K562 (cell line): Measurements from ENCODE around the gene PPP2R1A. TPM values are rescaled to one million over a fixed set of nuclear protein-coding genes. Genes with fewer than 3 reads are reported as not detected.

ENCODE experiments used
- EGR1 ChIP-seq: fragments of 450-650 bp; conservative IDR thresholded peaks from 2 replicates; pipeline ENCODE4 v1.6.1; 2017; ENCODE audit warnings: mild to moderate bottlenecking
- ELF2 ChIP-seq: fragments of 250-450 bp; sonication (Bioruptor Pico); IDR thresholded peaks from 2 replicates; pipeline ENCODE4 v1.5.0; 2021; ENCODE audit warnings: mild to moderate bottlenecking
- EP400 ChIP-seq: fragments of 450-650 bp; IDR thresholded peaks from 2 replicates; pipeline ENCODE4 v1.6.1; 2017; ENCODE audit warnings: antibody characterized with exemption, mild to moderate bottlenecking, moderate library complexity
- NCOA6 ChIP-seq: fragments of 450-650 bp; IDR thresholded peaks from 2 replicates; pipeline ENCODE4 v1.6.1; 2017; ENCODE audit warnings: mild to moderate bottlenecking
- NFE2 ChIP-seq: IDR thresholded peaks from 2 replicates; pipeline ENCODE4 v1.6.1; 2014; ENCODE audit warnings: antibody characterized with exemption, low read depth
- NFRKB ChIP-seq: fragments of 450-650 bp; IDR thresholded peaks from 2 replicates; pipeline ENCODE4 v1.6.1; 2016; ENCODE audit warnings: low read depth
- NONO ChIP-seq, 2 experiments: fragments of 200-400 bp in 1 of 2; fragments of 450-650 bp in 1 of 2; formaldehyde crosslinking in 1 of 2; IDR thresholded peaks; 2 replicates each; pipeline ENCODE4 v1.6.1; 2017; ENCODE audit warnings: low read depth in 2 of 2, mild to moderate bottlenecking in 2 of 2, moderate library complexity in 2 of 2, low read length in 1 of 2
- PRMT5 ChIP-seq: sonication (generic); formaldehyde crosslinking; IDR thresholded peaks from 2 replicates; pipeline ENCODE4 v1.5.0; 2020; ENCODE audit warnings: missing genetic modification reagents
- RCOR1 ChIP-seq, 2 experiments: IDR thresholded peaks; 2 replicates each; pipeline ENCODE4 v1.6.1; 2012; ENCODE audit warnings: low read depth in 2 of 2, low read length in 2 of 2, borderline replicate concordance in 1 of 2, improper control_type of control experiment in 1 of 2
- SMARCE1 ChIP-seq: fragments of 450-650 bp; IDR thresholded peaks from 2 replicates; pipeline ENCODE4 v1.7.1; 2016; ENCODE audit warnings: mild to moderate bottlenecking
- SPI1 ChIP-seq: IDR thresholded peaks from 2 replicates; pipeline ENCODE4 v1.6.1; 2011; ENCODE audit warnings: low read depth, low read length, control low read depth, borderline replicate concordance
- SREBF2 ChIP-seq: sonication (generic); formaldehyde crosslinking; IDR thresholded peaks from 2 replicates; pipeline ENCODE4 v1.4.0; 2020; ENCODE audit warnings: mild to moderate bottlenecking, missing genetic modification reagents
- TAF1 ChIP-seq: IDR thresholded peaks from 2 replicates; pipeline ENCODE4 v1.6.1; 2011; ENCODE audit warnings: mild to moderate bottlenecking, low read length, moderate library complexity; ENCODE audit not compliant: insufficient read depth, control insufficient read depth, severe bottlenecking; ENCODE audit errors: extremely low read depth
- TOE1 ChIP-seq, 2 experiments: fragments of 450-650 bp in 1 of 2; sonication (generic) in 1 of 2; formaldehyde crosslinking in 1 of 2; IDR thresholded peaks; 2 replicates each; pipeline versions ENCODE4 v1.7.1 to v1.8.0; 2016 to 2022; ENCODE audit warnings: borderline replicate concordance in 2 of 2, mild to moderate bottlenecking in 2 of 2, antibody characterized with exemption in 1 of 2, inconsistent platforms in 1 of 2, low read depth in 1 of 2, missing genetic modification reagents in 1 of 2, moderate library complexity in 1 of 2
- TRIM24 ChIP-seq, 2 experiments: fragments of 450-650 bp; IDR thresholded peaks; 2 replicates each; pipeline ENCODE4 v1.6.1; 2016
- ZBTB17 ChIP-seq: fragments of 450-650 bp; formaldehyde crosslinking; IDR thresholded peaks from 2 replicates; pipeline ENCODE4 v1.4.0; 2020; ENCODE audit warnings: mild to moderate bottlenecking
- ZNF197 ChIP-seq: fragments of 200-800 bp; sonication (Bioruptor generic); IDR thresholded peaks from 2 replicates; pipeline ENCODE4 v1.6.1; 2016; ENCODE audit warnings: low read depth, missing genetic modification characterization, missing compliant biosample characterization
- ZNF583 ChIP-seq: fragments of 250-450 bp; sonication (Bioruptor Pico); IDR thresholded peaks from 2 replicates; pipeline ENCODE4 v1.4.0; 2020
- ZNF830 ChIP-seq: fragments of 250-450 bp; sonication (Bioruptor Pico); IDR thresholded peaks from 2 replicates; pipeline ENCODE4 v1.5.0; 2021; ENCODE audit warnings: mild to moderate bottlenecking
- polyA plus RNA-seq, 8 experiments: library from polyadenylated mRNA; depleted of rRNA in 4 of 8; stranded (reverse) in 5 of 8; unstranded in 3 of 8; fragments of >200 nt; fragmentation: Nextera tagmentation in 2 of 8; fragmentation: Illumina TruSeq in 1 of 8; extraction: Ambion mirVana in 2 of 8; extraction: Trizol in 1 of 8; gene quantifications; 2 replicates each; pipeline versions ENCODE4 v1.2.1 to v1.2.3, GENCODE V29; 2011 to 2014; ENCODE audit warnings: inconsistent platforms in 1 of 8, missing spikeins in 1 of 8
- total RNA-seq, 7 experiments: library from RNA; depleted of rRNA in 6 of 7; stranded (reverse); fragments of >200 nt in 6 of 7; fragmentation: Illumina TruSeq in 2 of 7; extraction: Trizol in 2 of 7; gene quantifications; 2 replicates each; pipeline versions ENCODE4 v1.2.1 to v1.2.3, GENCODE V29; 2011 to 2021; ENCODE audit warnings: low replicate concordance in 1 of 7
- TF ChIP-seq, protein P1 (sequence below): sonication (generic); formaldehyde crosslinking; IDR thresholded peaks from 2 replicates; pipeline ENCODE4 v1.8.0; 2022; ENCODE audit warnings: missing genetic modification reagents, mild to moderate bottlenecking, moderate library complexity, borderline replicate concordance
- TF ChIP-seq, protein P2 (sequence below): fragments of 450-650 bp; formaldehyde crosslinking; IDR thresholded peaks from 2 replicates; pipeline ENCODE4 v1.4.0; 2022; ENCODE audit warnings: mild to moderate bottlenecking, moderate library complexity
- TF ChIP-seq, protein P3 (sequence below): fragments of 450-650 bp; IDR thresholded peaks from 2 replicates; pipeline ENCODE4 v1.6.1; 2016; ENCODE audit warnings: borderline replicate concordance
- TF ChIP-seq, protein P4 (sequence below): fragments of 200-800 bp; sonication (Bioruptor generic); IDR thresholded peaks from 2 replicates; pipeline ENCODE4 v1.6.1; 2017; ENCODE audit warnings: missing genetic modification characterization, missing compliant biosample characterization

The PPP2R1A gene
- total and polyA plus RNA-seq, 9 of the 15 experiments (the other 6 are each of a cell fraction or from before 2014, with no cell fraction given) = 10.1 to 211 (median 70.1) TPM

DNA sequence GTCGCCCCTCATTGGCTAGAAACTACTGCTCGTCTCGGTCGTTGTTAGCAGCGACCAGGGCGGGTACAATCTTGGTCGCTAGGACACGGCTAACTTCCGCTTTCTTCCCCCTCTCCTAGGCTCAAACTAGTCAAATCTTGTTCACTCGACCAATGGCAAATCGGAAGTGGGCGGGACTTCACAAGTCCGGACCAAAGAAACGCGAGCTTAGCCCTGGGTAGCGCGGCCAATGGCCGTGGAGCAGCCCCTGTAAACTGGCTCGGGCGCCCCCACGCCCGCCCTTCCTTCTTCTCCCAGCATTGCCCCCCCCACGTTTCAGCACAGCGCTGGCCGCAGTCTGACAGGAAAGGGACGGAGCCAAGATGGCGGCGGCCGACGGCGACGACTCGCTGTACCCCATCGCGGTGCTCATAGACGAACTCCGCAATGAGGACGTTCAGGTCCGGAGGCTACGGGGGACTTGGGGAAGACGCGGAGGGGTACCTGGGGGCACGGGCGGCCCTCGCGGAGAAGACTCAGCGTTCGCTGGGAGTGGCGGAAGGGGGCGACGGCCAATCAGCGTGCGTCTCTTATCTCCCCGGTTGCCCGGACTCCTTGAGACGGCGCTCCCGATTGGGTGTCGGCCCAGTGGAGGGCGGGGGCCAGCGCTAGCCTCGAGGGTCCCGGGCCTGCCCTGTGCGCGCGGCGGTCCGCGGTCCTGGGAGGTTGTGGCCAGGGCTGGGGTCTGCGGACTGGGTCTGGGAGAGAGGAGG is at the start of gene PPP2R1A (continued):
- TF ChIP-seq, protein P1, sequence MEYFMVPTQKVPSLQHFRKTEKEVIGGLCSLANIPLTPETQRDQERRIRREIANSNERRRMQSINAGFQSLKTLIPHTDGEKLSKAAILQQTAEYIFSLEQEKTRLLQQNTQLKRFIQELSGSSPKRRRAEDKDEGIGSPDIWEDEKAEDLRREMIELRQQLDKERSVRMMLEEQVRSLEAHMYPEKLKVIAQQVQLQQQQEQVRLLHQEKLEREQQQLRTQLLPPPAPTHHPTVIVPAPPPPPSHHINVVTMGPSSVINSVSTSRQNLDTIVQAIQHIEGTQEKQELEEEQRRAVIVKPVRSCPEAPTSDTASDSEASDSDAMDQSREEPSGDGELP (CRISPR knock-in tag) = peak; percentile 81
- peak; percentile 1; the same call in 1 of the 2 replicates for TF ChIP-seq NFE2
- TF ChIP-seq PRMT5 (CRISPR knock-in tag) = peak; percentile 52; the same call in 1 of the 2 replicates
- peak; percentile 95 for TF ChIP-seq TAF1
- TF ChIP-seq NONO (IDR thresholded peaks at IDR 0.05; ENCODE audit: low read depth in 2 of 2, low read length in 1 of 2) = 0 out of 4 replicates have a peak, but pooled peaks of 1 of the 2 experiments have one; percentile 31
- TF ChIP-seq ZNF583 (CRISPR knock-in tag) = 0 out of 2 replicates have a peak, but pooled peaks have one; percentile 39
- no peak for TF ChIP-seq ZBTB17 (CRISPR knock-in tag)
- TF ChIP-seq ZNF830 (CRISPR knock-in tag) = 0 out of 2 replicates have a peak, but pooled peaks have one; percentile 44
- TF ChIP-seq EP400 = peak; percentile 96
- 0 out of 2 replicates have a peak, but pooled peaks have one; percentile 14 for TF ChIP-seq TOE1 (IDR thresholded peaks at IDR 0.05; ENCODE audit: borderline replicate concordance)
- no peak for TF ChIP-seq TOE1 (CRISPR knock-in tag; IDR thresholded peaks at IDR 0.05; ENCODE audit: borderline replicate concordance, low read depth)
- TF ChIP-seq TRIM24 (IDR thresholded peaks at IDR 0.05) = 0 out of 4 replicates have a peak, but pooled peaks of 1 of the 2 experiments have one; percentile 10
- TF ChIP-seq ZNF197 (CRISPR knock-in tag) = no peak
- TF ChIP-seq NFRKB = peak; percentile 100
- TF ChIP-seq, protein P2, sequence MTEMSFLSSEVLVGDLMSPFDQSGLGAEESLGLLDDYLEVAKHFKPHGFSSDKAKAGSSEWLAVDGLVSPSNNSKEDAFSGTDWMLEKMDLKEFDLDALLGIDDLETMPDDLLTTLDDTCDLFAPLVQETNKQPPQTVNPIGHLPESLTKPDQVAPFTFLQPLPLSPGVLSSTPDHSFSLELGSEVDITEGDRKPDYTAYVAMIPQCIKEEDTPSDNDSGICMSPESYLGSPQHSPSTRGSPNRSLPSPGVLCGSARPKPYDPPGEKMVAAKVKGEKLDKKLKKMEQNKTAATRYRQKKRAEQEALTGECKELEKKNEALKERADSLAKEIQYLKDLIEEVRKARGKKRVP (CRISPR knock-in tag) = 0 out of 2 replicates have a peak, but pooled peaks have one; percentile 4
- TF ChIP-seq ELF2 = peak; percentile 50
- peak; percentile 28; the same call in 1 of the 2 replicates for TF ChIP-seq EGR1
- 0 out of 4 replicates have a peak, but pooled peaks of 1 of the 2 experiments have one; percentile 26 for TF ChIP-seq RCOR1 (IDR thresholded peaks at IDR 0.05; ENCODE audit: borderline replicate concordance in 1 of 2, low read depth in 2 of 2, low read length in 2 of 2)
- TF ChIP-seq, protein P3, sequence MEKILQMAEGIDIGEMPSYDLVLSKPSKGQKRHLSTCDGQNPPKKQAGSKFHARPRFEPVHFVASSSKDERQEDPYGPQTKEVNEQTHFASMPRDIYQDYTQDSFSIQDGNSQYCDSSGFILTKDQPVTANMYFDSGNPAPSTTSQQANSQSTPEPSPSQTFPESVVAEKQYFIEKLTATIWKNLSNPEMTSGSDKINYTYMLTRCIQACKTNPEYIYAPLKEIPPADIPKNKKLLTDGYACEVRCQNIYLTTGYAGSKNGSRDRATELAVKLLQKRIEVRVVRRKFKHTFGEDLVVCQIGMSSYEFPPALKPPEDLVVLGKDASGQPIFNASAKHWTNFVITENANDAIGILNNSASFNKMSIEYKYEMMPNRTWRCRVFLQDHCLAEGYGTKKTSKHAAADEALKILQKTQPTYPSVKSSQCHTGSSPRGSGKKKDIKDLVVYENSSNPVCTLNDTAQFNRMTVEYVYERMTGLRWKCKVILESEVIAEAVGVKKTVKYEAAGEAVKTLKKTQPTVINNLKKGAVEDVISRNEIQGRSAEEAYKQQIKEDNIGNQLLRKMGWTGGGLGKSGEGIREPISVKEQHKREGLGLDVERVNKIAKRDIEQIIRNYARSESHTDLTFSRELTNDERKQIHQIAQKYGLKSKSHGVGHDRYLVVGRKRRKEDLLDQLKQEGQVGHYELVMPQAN = no peak
- TF ChIP-seq SMARCE1 = no peak
- TF ChIP-seq NCOA6 = no peak
- TF ChIP-seq, protein P4, sequence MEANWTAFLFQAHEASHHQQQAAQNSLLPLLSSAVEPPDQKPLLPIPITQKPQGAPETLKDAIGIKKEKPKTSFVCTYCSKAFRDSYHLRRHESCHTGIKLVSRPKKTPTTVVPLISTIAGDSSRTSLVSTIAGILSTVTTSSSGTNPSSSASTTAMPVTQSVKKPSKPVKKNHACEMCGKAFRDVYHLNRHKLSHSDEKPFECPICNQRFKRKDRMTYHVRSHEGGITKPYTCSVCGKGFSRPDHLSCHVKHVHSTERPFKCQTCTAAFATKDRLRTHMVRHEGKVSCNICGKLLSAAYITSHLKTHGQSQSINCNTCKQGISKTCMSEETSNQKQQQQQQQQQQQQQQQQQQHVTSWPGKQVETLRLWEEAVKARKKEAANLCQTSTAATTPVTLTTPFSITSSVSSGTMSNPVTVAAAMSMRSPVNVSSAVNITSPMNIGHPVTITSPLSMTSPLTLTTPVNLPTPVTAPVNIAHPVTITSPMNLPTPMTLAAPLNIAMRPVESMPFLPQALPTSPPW (CRISPR knock-in tag) = peak; percentile 97
- no peak for TF ChIP-seq SREBF2 (CRISPR knock-in tag)
- TF ChIP-seq SPI1 = peak; percentile 57
